Endothelial cell (in vitro differentiated cells): ENCODE measurements around the gene MED16. TPM values are rescaled to one million over a fixed set of nuclear protein-coding genes. Genes with fewer than 3 reads are reported as not detected.
"Not testable (repeated sequence)": the region's sequence is repeated elsewhere in the genome, so short reads cannot be mapped to it uniquely, and the experiment has no call there.

Experiments
- DNase-seq: peaks from one replicate; pipeline ENCODE4 v3.0.0; 2021; ENCODE audit warnings: low spot score
- H3K27ac Mint-ChIP-seq: one replicate; pipeline ENCODE4 v1.8.0; 2021; ENCODE audit warnings: mixed read lengths, inconsistent platforms; ENCODE audit not compliant: unreplicated experiment
- H3K27me3 Mint-ChIP-seq: one replicate; pipeline ENCODE4 v1.8.0; 2021; ENCODE audit warnings: mild to moderate bottlenecking, moderate library complexity, mixed read lengths, inconsistent platforms; ENCODE audit not compliant: unreplicated experiment
- H3K36me3 Mint-ChIP-seq: one replicate; pipeline ENCODE4 v1.8.0; 2021; ENCODE audit warnings: mild to moderate bottlenecking, low read depth, mixed read lengths, inconsistent platforms; ENCODE audit not compliant: unreplicated experiment
- H3K4me1 Mint-ChIP-seq: one replicate; pipeline ENCODE4 v1.8.0; 2021; ENCODE audit warnings: mild to moderate bottlenecking, mixed read lengths, inconsistent platforms; ENCODE audit not compliant: unreplicated experiment
- H3K4me3 Mint-ChIP-seq: one replicate; pipeline ENCODE4 v1.8.0; 2021; ENCODE audit warnings: mild to moderate bottlenecking, mixed read lengths, inconsistent platforms; ENCODE audit not compliant: unreplicated experiment
- H3K9me3 Mint-ChIP-seq: one replicate; pipeline ENCODE4 v1.8.0; 2021; ENCODE audit warnings: mixed read lengths, inconsistent platforms; ENCODE audit not compliant: unreplicated experiment
- CTCF ChIP-seq: fragments of 200-600 bp; sonication (generic); IDR thresholded peaks from one replicate; pipeline ENCODE4 v1.5.0; 2021; ENCODE audit warnings: antibody characterized with exemption; ENCODE audit not compliant: unreplicated experiment
- total RNA-seq: library from RNA; stranded (reverse); fragmentation: NEBNext Ultra II Directional; extraction: Animal tissue kit (Norgen Biotek cat#: 25700); gene quantifications from one replicate; pipeline ENCODE4 v1.2.1, GENCODE V29; 2021; ENCODE audit not compliant: unreplicated experiment

The MED16 gene
- total RNA-seq, 1 donor from 2014 or later, result 66.5 TPM

GRCh38 chr19:879711-880438 is 13.1 kb downstream of the MED16 start:
- DNase-seq, result no peak
- H3K9me3 Mint-ChIP-seq, result no peaks in the 10 kb centered on the region

GRCh38 chr19:878751-879561 is 14.0 kb downstream of the MED16 start:
- H3K27ac Mint-ChIP-seq, H3K9me3 Mint-ChIP-seq, DNase-seq, H3K4me1 Mint-ChIP-seq: not testable (repeated sequence)
- H3K27me3 Mint-ChIP-seq, result peaks cover 18% of the 10 kb centered on the region
- peak overlapping the region; percentile 79 for H3K4me3 Mint-ChIP-seq
- H3K36me3 Mint-ChIP-seq, result peaks cover 24% of the 10 kb centered on the region

More at GRCh38 chr19:879711-880438, 13.1 kb downstream of the MED16 start:
- no peak for TF ChIP-seq CTCF
- no peaks in the 10 kb centered on the region for H3K4me1 Mint-ChIP-seq
- H3K27me3 Mint-ChIP-seq, result peaks cover 14% of the 10 kb centered on the region
- peak overlapping the region; percentile 79 for H3K4me3 Mint-ChIP-seq
- no peak overlapping the region for H3K27ac Mint-ChIP-seq
- peaks cover 24% of the 10 kb centered on the region for H3K36me3 Mint-ChIP-seq

GRCh38 chr19:877992-878660 is 14.9 kb downstream of the MED16 start:
- H3K4me3 Mint-ChIP-seq, H3K9me3 Mint-ChIP-seq, H3K27ac Mint-ChIP-seq, H3K4me1 Mint-ChIP-seq, DNase-seq: not testable (repeated sequence)
- peaks cover 24% of the 10 kb centered on the region for H3K36me3 Mint-ChIP-seq
- peaks cover 20% of the 10 kb centered on the region for H3K27me3 Mint-ChIP-seq

- Mint-ChIP-seq H3K27ac (no peak overlapping the region), H3K9me3 (no peaks in the 10 kb centered on the region), H3K36me3 (peaks cover 22% of the 10 kb centered on the region), H3K4me3 (no peak overlapping the region), H3K4me1 (no peaks in the 10 kb centered on the region), H3K27me3 (peaks cover 20% of the 10 kb centered on the region)
- no peak for DNase-seq
- no peak for TF ChIP-seq CTCF
These were observed 16.1 kb downstream of the MED16 start for GRCh38 chr19:876780-877314.

GRCh38 chr19:876089-876488 is 16.9 kb downstream of the MED16 start:
- Mint-ChIP-seq H3K27ac (no peak overlapping the region), H3K4me3 (no peak overlapping the region), H3K4me1 (no peaks in the 10 kb centered on the region), H3K9me3 (no peaks in the 10 kb centered on the region), H3K36me3 (peaks cover 18% of the 10 kb centered on the region), H3K27me3 (peaks cover 19% of the 10 kb centered on the region)
- no peak for TF ChIP-seq CTCF
- DNase-seq, result no peak
